HEK293 (cell line): Measurements from ENCODE around the gene LRP1.
A peak's percentile ranks its signal among the peaks of the same experiment; 100 is the strongest.

Experiments used
- AEBP2 ChIP-seq: fragments of 450-650 bp; formaldehyde crosslinking; IDR thresholded peaks from 2 replicates; pipeline ENCODE4 v1.5.1; 2016; ENCODE audit warnings: missing biosample characterization, missing genetic modification characterization, borderline replicate concordance
- KLF16 ChIP-seq: fragments of 450-650 bp; formaldehyde crosslinking; IDR thresholded peaks from 2 replicates; pipeline ENCODE4 v1.5.1; 2017; ENCODE audit warnings: missing biosample characterization, missing genetic modification characterization
- MZF1 ChIP-seq: fragments of 450-650 bp; formaldehyde crosslinking; IDR thresholded peaks from 2 replicates; pipeline ENCODE4 v1.5.1; 2017; ENCODE audit warnings: missing biosample characterization, missing genetic modification characterization, borderline replicate concordance
- TRIM28 ChIP-seq: IDR thresholded peaks from 2 replicates; pipeline ENCODE4 v1.6.1; 2011; ENCODE audit warnings: low read length, control low read depth, borderline replicate concordance
- ZBTB11 ChIP-seq: fragments of 450-650 bp; formaldehyde crosslinking; conservative IDR thresholded peaks from 2 replicates; pipeline ENCODE4 v1.5.1; 2016; ENCODE audit warnings: low read depth, missing biosample characterization, missing genetic modification characterization
- ZBTB20 ChIP-seq: fragments of 450-650 bp; formaldehyde crosslinking; IDR thresholded peaks from 2 replicates; pipeline ENCODE4 v1.5.1; 2016; ENCODE audit warnings: missing biosample characterization, missing genetic modification characterization
- ZBTB6 ChIP-seq: fragments of 450-650 bp; formaldehyde crosslinking; IDR thresholded peaks from 2 replicates; pipeline ENCODE4 v1.5.1; 2017; ENCODE audit warnings: missing biosample characterization, missing genetic modification characterization
- ZNF10 ChIP-seq: fragments of 450-650 bp; formaldehyde crosslinking; IDR thresholded peaks from 2 replicates; pipeline ENCODE4 v1.5.1; 2017; ENCODE audit warnings: missing biosample characterization, missing genetic modification characterization
- ZNF140 ChIP-seq: fragments of 450-650 bp; formaldehyde crosslinking; IDR thresholded peaks from 2 replicates; pipeline ENCODE4 v1.5.1; 2016; ENCODE audit warnings: missing biosample characterization, missing genetic modification characterization
- ZNF146 ChIP-seq: fragments of 450-650 bp; formaldehyde crosslinking; IDR thresholded peaks from 2 replicates; pipeline ENCODE4 v1.5.1; 2016; ENCODE audit warnings: missing biosample characterization, missing genetic modification characterization
- ZNF155 ChIP-seq: fragments of 450-650 bp; formaldehyde crosslinking; IDR thresholded peaks from 2 replicates; pipeline ENCODE4 v1.5.1; 2016; ENCODE audit warnings: missing biosample characterization, missing genetic modification characterization
- ZNF2 ChIP-seq: fragments of 450-650 bp; formaldehyde crosslinking; IDR thresholded peaks from 2 replicates; pipeline ENCODE4 v1.5.1; 2016; ENCODE audit warnings: missing biosample characterization, missing genetic modification characterization
- ZNF311 ChIP-seq: fragments of 450-650 bp; formaldehyde crosslinking; IDR thresholded peaks from 2 replicates; pipeline ENCODE4 v1.5.1; 2017; ENCODE audit warnings: missing biosample characterization, missing genetic modification characterization, borderline replicate concordance
- ZNF324 ChIP-seq: fragments of 450-650 bp; formaldehyde crosslinking; IDR thresholded peaks from 2 replicates; pipeline ENCODE4 v1.5.1; 2016; ENCODE audit warnings: missing biosample characterization, missing genetic modification characterization
- ZNF362 ChIP-seq: fragments of 450-650 bp; formaldehyde crosslinking; IDR thresholded peaks from 2 replicates; pipeline ENCODE4 v1.5.1; 2016; ENCODE audit warnings: missing biosample characterization, missing genetic modification characterization
- ZNF366 ChIP-seq: fragments of 450-650 bp; formaldehyde crosslinking; conservative IDR thresholded peaks from 2 replicates; pipeline ENCODE4 v1.5.1; 2016; ENCODE audit warnings: missing biosample characterization, missing genetic modification characterization
- ZNF416 ChIP-seq: fragments of 450-650 bp; formaldehyde crosslinking; IDR thresholded peaks from 2 replicates; pipeline ENCODE4 v1.5.1; 2016; ENCODE audit warnings: missing biosample characterization, missing genetic modification characterization
- ZNF501 ChIP-seq: fragments of 450-650 bp; formaldehyde crosslinking; IDR thresholded peaks from 2 replicates; pipeline ENCODE4 v1.5.1; 2016; ENCODE audit warnings: missing biosample characterization, missing genetic modification characterization
- ZNF529 ChIP-seq: fragments of 450-650 bp; formaldehyde crosslinking; IDR thresholded peaks from 2 replicates; pipeline ENCODE4 v1.5.1; 2017; ENCODE audit warnings: missing genetic modification characterization, missing biosample characterization; ENCODE audit not compliant: insufficient replicate concordance
- ZNF544 ChIP-seq: fragments of 450-650 bp; formaldehyde crosslinking; IDR thresholded peaks from 2 replicates; pipeline ENCODE4 v1.5.0; 2017; ENCODE audit warnings: missing biosample characterization, missing genetic modification characterization
- ZNF558 ChIP-seq: fragments of 450-650 bp; formaldehyde crosslinking; IDR thresholded peaks from 2 replicates; pipeline ENCODE4 v1.5.1; 2016; ENCODE audit warnings: missing biosample characterization, missing genetic modification characterization
- ZNF560 ChIP-seq: fragments of 450-650 bp; formaldehyde crosslinking; IDR thresholded peaks from 2 replicates; pipeline ENCODE4 v1.5.1; 2017; ENCODE audit warnings: missing biosample characterization, missing genetic modification characterization, borderline replicate concordance
- ZNF624 ChIP-seq: fragments of 450-650 bp; formaldehyde crosslinking; IDR thresholded peaks from 2 replicates; pipeline ENCODE4 v1.5.1; 2017; ENCODE audit warnings: missing biosample characterization, missing genetic modification characterization
- ZNF639 ChIP-seq: fragments of 450-650 bp; formaldehyde crosslinking; IDR thresholded peaks from 2 replicates; pipeline ENCODE4 v1.5.1; 2016; ENCODE audit warnings: missing biosample characterization, missing genetic modification characterization
- ZNF645 ChIP-seq: fragments of 450-650 bp; formaldehyde crosslinking; IDR thresholded peaks from 2 replicates; pipeline ENCODE4; 2016; ENCODE audit warnings: missing biosample characterization, missing genetic modification characterization
- ZNF658 ChIP-seq: fragments of 450-650 bp; formaldehyde crosslinking; IDR thresholded peaks from 2 replicates; pipeline ENCODE4; 2016; ENCODE audit warnings: missing biosample characterization, missing genetic modification characterization
- ZNF704 ChIP-seq: fragments of 450-650 bp; formaldehyde crosslinking; IDR thresholded peaks from 2 replicates; pipeline ENCODE4 v1.5.1; 2016; ENCODE audit warnings: missing biosample characterization, missing genetic modification characterization
- ZNF830 ChIP-seq: fragments of 450-650 bp; IDR thresholded peaks from 2 replicates; pipeline ENCODE4 v1.5.0; 2018; ENCODE audit warnings: missing biosample characterization, missing genetic modification characterization, low read depth, mild to moderate bottlenecking, moderate library complexity

The LRP1 gene

GRCh38 chr12:57235017-57235727, 106.9 kb downstream of the LRP1 start (continued):
- TF ChIP-seq ZNF311 (tag by site-specific recombination) (no peak), ZNF416 (tag by site-specific recombination) (no peak), ZNF560 (no peak), ZNF2 (tag by site-specific recombination) (peak; percentile 41; the same call in 1 of the 2 replicates), ZNF140 (tag by site-specific recombination) (no peak), ZNF704 (no peak), ZNF658 (no peak), ZNF624 (tag by site-specific recombination) (no peak), TRIM28 (no peak), ZNF645 (tag by site-specific recombination) (no peak), ZBTB20 (tag by site-specific recombination) (peak; percentile 73), ZNF362 (tag by site-specific recombination) (no peak), ZNF558 (tag by site-specific recombination) (no peak), ZNF146 (tag by site-specific recombination) (no peak), ZBTB11 (tag by site-specific recombination) (peak; percentile 55), ZNF544 (tag by site-specific recombination) (no peak), ZNF830 (no peak), ZNF639 (tag by site-specific recombination) (no peak), ZNF501 (tag by site-specific recombination) (0 out of 2 replicates have a peak, but pooled peaks have one; percentile 30), KLF16 (tag by site-specific recombination) (peak; percentile 79; the same call in 1 of the 2 replicates), ZNF155 (tag by site-specific recombination) (no peak), MZF1 (tag by site-specific recombination) (no peak), AEBP2 (no peak), ZNF324 (tag by site-specific recombination) (0 out of 2 replicates have a peak, but pooled peaks have one; percentile 61), ZBTB6 (no peak), ZNF366 (peak; percentile 54; the same call in 1 of the 2 replicates), ZNF529 (tag by site-specific recombination) (no peak), ZNF10 (no peak)
